ENCODE results near the gene PIEZO2.

The PIEZO2 gene

GRCh38 chr18:10687161-10687925, 462.0 kb downstream of the PIEZO2 start:
- no peaks in the 10 kb centered on the region for H3K36me3 ChIP-seq (ENCODE audit: insufficient read depth, low read length)
- DNase-seq (ENCODE audit: low read depth, low spot score), result no peak
- H3K27ac ChIP-seq, result no peak overlapping the region
- H3K9me3 ChIP-seq (ENCODE audit: low read depth, low read length), result no peaks in the 10 kb centered on the region
- H3K9ac ChIP-seq (ENCODE audit: insufficient read length), result no peak overlapping the region
- H3K4me3 ChIP-seq, result no peak overlapping the region
- TF ChIP-seq FOXP2 (optimal IDR thresholded peaks at IDR 0.05; ENCODE audit: control extremely low read depth, extremely low read length, insufficient read depth) (no peak), POLR2AphosphoS5 (IDR thresholded peaks at IDR 0.05; ENCODE audit: borderline replicate concordance, low read depth, low read length) (no peak), EZH2 (IDR thresholded peaks at IDR 0.05) (no peak)

- no peak overlapping the region for H3K27ac ChIP-seq
- no peak for DNase-seq (ENCODE audit: low read depth, low spot score)
Measured at GRCh38 chr18:10686308-10686707, 463.1 kb downstream of the PIEZO2 start.

GRCh38 chr18:10685484-10685883, 463.9 kb downstream of the PIEZO2 start:
- DNase-seq (ENCODE audit: low read depth, low spot score), result no peak
- TF ChIP-seq EZH2 (IDR thresholded peaks at IDR 0.05) (no peak), POLR2AphosphoS5 (IDR thresholded peaks at IDR 0.05; ENCODE audit: borderline replicate concordance, low read depth, low read length) (no peak), FOXP2 (optimal IDR thresholded peaks at IDR 0.05; ENCODE audit: control extremely low read depth, extremely low read length, insufficient read depth) (no peak)
- Histone ChIP-seq H3K9me3 (ENCODE audit: low read depth, low read length) (no peaks in the 10 kb centered on the region), H3K36me3 (ENCODE audit: insufficient read depth, low read length) (no peaks in the 10 kb centered on the region), H3K9ac (ENCODE audit: insufficient read length) (no peak overlapping the region), H3K27ac (no peak overlapping the region), H3K4me3 (no peak overlapping the region)

More at GRCh38 chr18:10686308-10686707, 463.1 kb downstream of the PIEZO2 start:
- Histone ChIP-seq H3K9ac (ENCODE audit: insufficient read length) (no peak overlapping the region), H3K9me3 (ENCODE audit: low read depth, low read length) (no peaks in the 10 kb centered on the region), H3K4me3 (no peak overlapping the region), H3K36me3 (ENCODE audit: insufficient read depth, low read length) (no peaks in the 10 kb centered on the region)
- TF ChIP-seq FOXP2 (optimal IDR thresholded peaks at IDR 0.05; ENCODE audit: control extremely low read depth, extremely low read length, insufficient read depth) (no peak), POLR2AphosphoS5 (IDR thresholded peaks at IDR 0.05; ENCODE audit: borderline replicate concordance, low read depth, low read length) (no peak), EZH2 (IDR thresholded peaks at IDR 0.05) (no peak)

- H3K4me3 ChIP-seq, result no peak overlapping the region
- H3K27ac ChIP-seq, result no peak overlapping the region
- no peaks in the 10 kb centered on the region for H3K9me3 ChIP-seq (ENCODE audit: low read depth, low read length)
- H3K36me3 ChIP-seq (ENCODE audit: insufficient read depth, low read length), result no peaks in the 10 kb centered on the region
- TF ChIP-seq FOXP2 (optimal IDR thresholded peaks at IDR 0.05; ENCODE audit: control extremely low read depth, extremely low read length, insufficient read depth) (no peak), EZH2 (IDR thresholded peaks at IDR 0.05) (no peak), POLR2AphosphoS5 (IDR thresholded peaks at IDR 0.05; ENCODE audit: borderline replicate concordance, low read depth, low read length) (no peak)
- no peak for DNase-seq (ENCODE audit: low read depth, low spot score)
- H3K9ac ChIP-seq (ENCODE audit: insufficient read length), result no peak overlapping the region
Measured at GRCh38 chr18:10682368-10682714, 467.0 kb downstream of the PIEZO2 start.

GRCh38 chr18:10681581-10682367, 467.6 kb downstream of the PIEZO2 start:
- Histone ChIP-seq H3K9me3 (ENCODE audit: low read depth, low read length) (no peaks in the 10 kb centered on the region), H3K9ac (ENCODE audit: insufficient read length) (no peak overlapping the region), H3K36me3 (ENCODE audit: insufficient read depth, low read length) (no peaks in the 10 kb centered on the region), H3K27ac (no peak overlapping the region), H3K4me3 (no peak overlapping the region)
- TF ChIP-seq EZH2 (IDR thresholded peaks at IDR 0.05) (no peak), POLR2AphosphoS5 (IDR thresholded peaks at IDR 0.05; ENCODE audit: borderline replicate concordance, low read depth, low read length) (no peak), FOXP2 (optimal IDR thresholded peaks at IDR 0.05; ENCODE audit: control extremely low read depth, extremely low read length, insufficient read depth) (no peak)
- DNase-seq (ENCODE audit: low read depth, low spot score), result no peak

GRCh38 chr18:10680271-10680596, 469.1 kb downstream of the PIEZO2 start:
- Histone ChIP-seq H3K36me3 (ENCODE audit: insufficient read depth, low read length) (no peaks in the 10 kb centered on the region), H3K4me3 (no peak overlapping the region), H3K9me3 (ENCODE audit: low read depth, low read length) (no peaks in the 10 kb centered on the region), H3K9ac (ENCODE audit: insufficient read length) (no peak overlapping the region), H3K27ac (no peak overlapping the region)
- no peak for TF ChIP-seq EZH2 (IDR thresholded peaks at IDR 0.05)
- TF ChIP-seq POLR2AphosphoS5 (IDR thresholded peaks at IDR 0.05; ENCODE audit: borderline replicate concordance, low read depth, low read length), result no peak
- TF ChIP-seq FOXP2 (optimal IDR thresholded peaks at IDR 0.05; ENCODE audit: control extremely low read depth, extremely low read length, insufficient read depth), result no peak
- DNase-seq (ENCODE audit: low read depth, low spot score), result no peak

GRCh38 chr18:10679557-10680270, 469.7 kb downstream of the PIEZO2 start:
- no peaks in the 10 kb centered on the region for H3K9me3 ChIP-seq (ENCODE audit: low read depth, low read length)
- H3K9ac ChIP-seq (ENCODE audit: insufficient read length), result no peak overlapping the region
- DNase-seq (ENCODE audit: low read depth, low spot score), result no peak
- no peak overlapping the region for H3K4me3 ChIP-seq
- H3K27ac ChIP-seq, result no peak overlapping the region
- TF ChIP-seq FOXP2 (optimal IDR thresholded peaks at IDR 0.05; ENCODE audit: control extremely low read depth, extremely low read length, insufficient read depth) (no peak), EZH2 (IDR thresholded peaks at IDR 0.05) (no peak), POLR2AphosphoS5 (IDR thresholded peaks at IDR 0.05; ENCODE audit: borderline replicate concordance, low read depth, low read length) (no peak)
- no peaks in the 10 kb centered on the region for H3K36me3 ChIP-seq (ENCODE audit: insufficient read depth, low read length)

GRCh38 chr18:10671441-10671840, 477.9 kb downstream of the PIEZO2 start:
- Histone ChIP-seq H3K4me3 (no peak overlapping the region), H3K36me3 (ENCODE audit: insufficient read depth, low read length) (no peaks in the 10 kb centered on the region), H3K9me3 (ENCODE audit: low read depth, low read length) (no peaks in the 10 kb centered on the region), H3K9ac (ENCODE audit: insufficient read length) (no peak overlapping the region), H3K27ac (no peak overlapping the region)
- TF ChIP-seq FOXP2 (optimal IDR thresholded peaks at IDR 0.05; ENCODE audit: control extremely low read depth, extremely low read length, insufficient read depth) (no peak), POLR2AphosphoS5 (IDR thresholded peaks at IDR 0.05; ENCODE audit: borderline replicate concordance, low read depth, low read length) (no peak), EZH2 (IDR thresholded peaks at IDR 0.05) (no peak)
- DNase-seq (ENCODE audit: low read depth, low spot score), result no peak

Data from SK-N-MC (cell line).